ENCODE measurements around the gene MLLT3.

GRCh38 chr9:20616808-20617207 lies 5.5 kb downstream of the MLLT3 start:
- TF ChIP-seq CTCF (IDR thresholded peaks at IDR 0.05) (no peak), EP300 (IDR thresholded peaks at IDR 0.05) (no peak), POLR2AphosphoS5 (IDR thresholded peaks at IDR 0.05) (no peak)

Data from suprapubic skin (tissue), 4 donors.